Inflammatory macrophage (primary cell): ENCODE results near the gene ZFP36L2.

Source experiments
- DNase-seq, 2 donors: peaks; one replicate each; pipeline ENCODE4 v3.0.0-alpha.2; 2020 to 2022
- total RNA-seq, 18 experiments: gene quantifications; one replicate each; lab custom pipeline; 2026; ENCODE audit warnings: mixed read lengths in 6 of 18, inconsistent platforms in 2 of 18; lab: John Stamatoyannopoulos, UW

Gene ZFP36L2
- 16.6 to 120 (median 63.4) reads per million in 18 experiments for total RNA-seq

GRCh38 chr2:43226558-43226954 is at the start of gene ZFP36L2:
TSS of gene ZFP36L2 (minus strand) at chr2:43226606. CDS start at chr2:43226315, 291 bp downstream.
- DNase-seq, result peak; percentile 97 to 98

GRCh38 chr2:43274721-43275120 is 48.3 kb upstream of the ZFP36L2 start:
- no peak for DNase-seq

GRCh38 chr2:43274055-43274454 is 47.6 kb upstream of the ZFP36L2 start:
- DNase-seq, result no peak

- peak; percentile 26 to 53 for DNase-seq
Observed at GRCh38 chr2:43273529-43273928, 47.1 kb upstream of the ZFP36L2 start.

DNA sequence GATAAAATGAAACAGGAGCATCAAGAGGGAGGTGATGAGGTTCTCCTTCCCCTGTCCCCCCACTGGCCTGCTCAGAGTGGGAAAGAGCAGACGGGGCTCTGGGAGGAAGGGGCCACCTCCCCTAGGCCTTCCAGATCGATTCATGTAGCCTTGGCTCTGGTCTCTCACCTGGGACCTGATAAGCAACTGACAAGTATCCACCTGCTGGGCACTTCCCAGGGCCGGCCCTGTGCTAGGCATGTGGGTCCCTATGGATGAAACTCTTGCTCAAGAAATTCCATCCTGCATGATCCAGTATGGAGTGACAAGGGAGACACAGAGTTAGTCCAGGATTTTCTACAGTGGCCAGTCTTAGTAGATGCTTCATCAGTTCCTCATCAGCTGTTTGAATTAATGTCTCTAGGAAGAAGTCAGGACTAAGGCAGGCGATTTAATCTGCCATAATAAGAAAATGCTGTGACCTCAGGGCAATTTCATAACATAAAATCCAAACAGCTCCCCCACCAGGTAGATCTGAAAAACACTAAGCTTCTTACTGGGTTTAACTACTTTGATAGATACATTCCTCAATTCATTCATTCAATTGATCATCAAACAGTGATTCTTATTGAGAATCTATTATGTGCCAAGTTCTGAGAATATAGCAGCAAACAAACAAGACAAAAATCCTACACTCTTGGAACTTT is 44.7 kb upstream of the ZFP36L2 start:
- no peak for DNase-seq

GRCh38 chr2:43270461-43270860 is 44.1 kb upstream of the ZFP36L2 start:
- peak in 1 of 2 donors; percentile 21 for DNase-seq

DNA sequence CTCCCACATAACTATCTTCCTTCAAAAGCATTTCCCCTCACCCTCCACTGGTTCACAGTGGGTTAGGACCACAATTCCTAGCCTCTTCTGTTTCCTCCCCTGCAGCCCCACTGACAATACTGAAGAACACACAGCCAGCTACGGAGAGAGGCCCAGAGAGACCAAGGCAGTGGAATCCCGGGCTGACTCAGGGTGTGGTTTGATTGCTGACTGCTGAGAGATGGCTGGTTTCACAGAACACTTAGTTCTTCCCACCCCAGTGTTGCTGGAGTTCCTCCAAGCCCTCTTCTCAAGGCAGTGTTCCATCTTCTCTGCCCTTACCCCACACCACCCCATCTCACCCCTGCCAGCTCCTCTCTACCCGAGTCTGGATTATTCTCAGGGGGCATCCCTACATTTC is 43.3 kb upstream of the ZFP36L2 start:
- DNase-seq, result no peak

DNA sequence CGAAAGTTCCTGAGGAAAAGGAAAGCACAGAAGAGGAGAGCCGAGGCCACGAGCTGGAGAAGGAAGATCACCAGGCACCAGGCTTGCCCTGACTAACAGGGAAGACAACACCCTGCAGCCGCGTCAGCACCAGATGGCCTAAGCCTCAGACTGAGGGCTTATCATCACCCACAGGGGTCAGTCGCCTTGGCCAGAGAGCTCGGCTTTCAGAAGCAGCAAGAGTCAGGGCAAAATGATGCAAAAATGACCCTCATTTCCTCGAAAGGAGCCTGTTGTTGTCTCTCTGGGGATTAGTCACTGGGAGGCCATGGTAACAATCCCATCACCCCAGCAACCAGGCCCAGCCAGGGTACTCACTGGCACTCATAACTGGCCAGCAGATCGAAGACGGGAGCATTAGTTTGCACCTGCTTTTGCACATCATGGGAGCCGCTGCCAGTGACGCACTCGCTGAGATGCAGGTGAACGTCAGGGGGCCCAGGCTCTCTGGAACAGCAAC is 42.7 kb upstream of the ZFP36L2 start:
- DNase-seq, result peak in 1 of 2 donors; percentile 31

DNA sequence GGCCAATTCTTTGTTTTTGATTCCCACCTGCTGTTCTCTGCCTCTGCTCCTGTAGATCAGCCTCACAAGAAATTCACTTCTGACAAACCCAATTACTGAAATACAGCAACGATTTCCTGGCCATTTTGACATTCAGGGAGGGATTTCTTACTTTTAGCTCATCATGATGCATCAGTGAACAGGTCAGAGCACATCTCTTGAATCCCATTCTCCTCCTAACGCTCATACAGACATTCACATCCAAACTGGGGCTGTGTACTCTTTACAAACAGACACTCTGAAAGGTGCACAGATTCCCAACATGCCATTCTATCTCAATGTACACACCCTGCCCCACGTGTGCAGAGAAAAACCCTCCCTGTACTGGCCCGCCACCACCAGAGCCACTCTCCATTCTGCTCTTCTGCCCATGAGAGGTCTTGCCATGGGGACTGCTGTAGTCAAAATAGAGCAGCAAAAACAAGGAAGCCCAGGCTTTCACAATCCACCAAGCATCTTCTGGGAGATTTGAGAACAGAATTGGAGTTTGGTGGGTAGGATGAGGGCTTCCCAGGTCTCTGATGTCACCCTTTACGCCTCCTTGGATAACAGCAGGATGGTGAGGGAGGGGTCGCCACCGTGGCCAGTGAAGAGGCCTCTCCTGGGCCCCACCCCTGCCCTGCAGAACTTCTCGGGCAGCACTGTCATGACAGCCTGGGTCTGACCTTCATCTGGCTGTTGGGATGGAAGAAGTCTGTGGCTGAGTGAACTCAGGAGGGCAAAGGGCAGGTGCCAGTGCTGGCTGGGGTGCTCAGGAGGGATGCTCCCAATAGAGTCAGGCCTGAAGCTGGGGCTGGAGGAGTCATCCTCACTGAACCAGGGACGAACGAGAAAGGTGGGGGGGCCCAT is 41.9 kb upstream of the ZFP36L2 start:
- DNase-seq, result peak; percentile 24 to 31

DNA sequence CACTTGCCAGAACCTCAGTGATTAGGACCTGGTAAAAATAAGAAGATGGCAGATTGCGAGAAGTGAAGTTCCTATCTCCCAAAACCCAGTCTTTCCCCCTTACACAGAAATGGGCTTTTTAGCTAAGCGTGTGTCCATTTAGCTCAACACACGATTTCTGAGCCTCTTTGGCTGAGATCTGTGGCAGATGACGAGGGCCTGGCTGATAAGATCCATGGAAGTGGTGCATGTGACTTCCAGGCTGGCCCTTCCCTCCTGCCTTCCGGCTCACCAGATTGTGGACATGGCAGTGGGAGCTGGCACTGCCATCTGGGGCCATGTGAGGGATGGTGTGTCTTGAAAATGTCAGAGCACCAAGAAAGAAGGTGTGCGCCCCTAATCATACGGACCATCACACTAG is 41.0 kb upstream of the ZFP36L2 start:
- DNase-seq, result no peak

DNA sequence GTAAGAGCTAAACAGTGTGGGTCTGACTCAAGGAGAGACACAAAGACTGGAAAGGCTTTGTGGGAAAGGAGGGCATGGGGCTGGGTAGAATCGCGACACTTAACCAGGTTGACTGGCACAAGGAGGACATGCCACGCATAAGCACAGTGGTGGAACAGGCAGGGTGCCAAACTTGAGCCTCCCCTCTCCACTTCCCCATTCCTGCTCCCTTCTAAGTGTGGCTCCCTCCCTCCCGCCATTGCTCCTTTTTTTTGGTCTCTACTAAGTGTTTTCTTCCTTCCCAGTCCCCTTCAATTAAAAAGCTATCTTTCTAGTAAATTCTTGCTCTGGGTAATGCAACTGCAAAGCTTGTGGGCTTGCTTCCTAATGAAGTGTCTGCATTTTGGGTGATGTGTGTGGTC is 40.3 kb upstream of the ZFP36L2 start:
- DNase-seq, result peak; percentile 42 to 57

DNA sequence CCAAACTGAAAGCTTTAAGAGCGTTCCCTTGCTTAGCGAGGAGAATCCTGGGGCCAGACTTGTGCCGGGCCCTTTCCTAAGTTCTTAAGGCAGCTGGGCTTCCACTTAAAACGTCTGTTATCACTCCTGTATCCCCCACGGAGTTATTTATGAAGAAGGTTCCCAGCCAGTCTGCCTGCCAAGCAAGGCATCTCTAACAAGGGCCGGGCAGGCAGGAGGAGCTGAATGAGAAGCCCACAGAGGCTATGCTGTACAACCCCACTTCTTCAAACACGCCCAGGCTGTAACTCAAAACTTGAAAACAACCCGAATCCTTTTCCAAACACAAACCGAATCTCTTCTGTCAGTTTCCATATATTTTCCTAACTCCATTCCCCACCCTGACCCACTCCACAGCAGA is 39.0 kb upstream of the ZFP36L2 start:
- DNase-seq, result no peak

GRCh38 chr2:43265001-43265400 is 38.6 kb upstream of the ZFP36L2 start:
- DNase-seq, result no peak

DNA sequence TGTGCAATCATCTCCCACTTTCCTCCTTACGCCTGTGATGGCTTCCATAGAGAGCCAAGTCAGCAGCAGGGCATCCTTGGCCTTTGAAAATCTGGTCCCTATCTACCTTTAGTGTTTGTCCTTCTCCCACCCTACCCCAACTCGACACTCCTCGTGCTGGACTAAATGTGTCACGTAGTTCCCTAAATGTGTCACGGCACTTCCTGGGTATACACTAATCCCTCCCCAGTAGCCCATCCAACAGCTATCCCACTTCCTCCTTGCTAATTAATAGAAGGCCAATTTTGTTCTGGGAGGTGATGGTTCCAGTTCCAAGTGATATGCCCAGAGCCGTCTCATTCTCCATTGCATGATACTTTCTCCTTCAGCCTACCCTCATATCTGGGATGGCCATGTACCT is 36.5 kb upstream of the ZFP36L2 start:
- DNase-seq, result peak in 1 of 2 donors; percentile 27

DNA sequence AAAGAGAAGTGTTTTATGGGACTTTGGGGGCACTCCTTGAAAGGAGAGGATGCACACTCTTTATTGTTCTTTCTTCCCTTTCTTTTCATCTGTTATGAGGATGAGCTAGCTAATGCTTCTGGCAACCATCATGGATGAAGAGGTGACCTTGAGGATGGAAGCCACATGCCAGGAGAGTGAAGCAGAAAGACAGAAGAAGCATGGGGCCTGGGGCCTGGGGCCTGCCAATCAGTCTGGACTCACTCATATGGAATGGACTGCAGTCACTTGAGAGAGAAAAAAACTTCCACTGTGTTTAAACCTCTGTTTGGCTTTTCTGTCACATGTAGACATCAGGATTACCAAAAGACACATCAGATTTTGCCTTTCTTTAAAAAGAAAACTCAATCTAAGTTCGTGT is 35.8 kb upstream of the ZFP36L2 start:
- DNase-seq, result no peak

DNA sequence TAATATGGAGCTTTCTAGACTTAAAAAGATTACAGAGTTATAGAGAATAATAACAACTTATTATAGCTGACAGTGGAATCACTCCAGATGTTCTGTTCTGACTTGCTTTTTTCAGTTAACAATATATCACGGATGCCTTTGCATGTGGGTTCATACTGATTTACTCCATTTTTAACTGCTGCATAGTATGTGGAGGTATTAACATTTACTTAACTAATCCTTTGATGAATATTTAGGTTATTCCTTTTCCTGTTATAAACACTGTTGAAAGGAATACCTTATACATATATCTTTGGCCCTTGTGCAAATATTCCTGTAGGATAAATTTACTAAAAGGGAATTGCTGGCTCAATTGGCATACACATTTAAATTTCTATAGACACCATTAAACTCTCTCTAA is 33.1 kb upstream of the ZFP36L2 start:
- DNase-seq, result no peak

DNA sequence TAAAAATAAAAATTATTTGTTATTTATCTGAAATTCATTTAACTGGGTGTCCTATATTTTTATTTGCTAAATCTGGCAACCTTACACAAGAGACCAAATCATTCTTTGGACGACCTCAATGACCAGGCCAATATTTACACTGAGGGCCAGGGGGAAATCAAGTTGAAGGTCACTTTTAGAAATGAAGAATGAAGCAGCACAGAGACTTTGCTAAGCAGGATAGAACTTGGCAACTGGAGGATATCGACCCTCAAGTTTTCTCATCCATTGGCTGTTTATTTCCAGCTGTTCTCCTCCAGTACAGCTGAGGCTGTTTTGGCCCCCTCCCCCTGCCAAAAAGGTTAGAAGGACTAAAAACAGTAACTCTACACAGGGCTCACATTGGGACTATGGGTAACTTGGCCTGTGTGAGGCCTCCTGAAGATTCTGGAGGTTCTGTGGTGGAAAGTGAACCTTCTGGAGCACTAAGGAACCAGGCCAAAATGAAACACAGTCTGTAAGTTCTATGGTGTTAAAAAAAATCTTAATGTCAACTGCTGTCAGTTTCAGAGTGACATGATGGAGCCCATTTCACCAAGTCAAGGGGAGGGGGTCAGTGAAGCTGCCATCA is 32.2 kb upstream of the ZFP36L2 start:
- DNase-seq, result no peak

DNA sequence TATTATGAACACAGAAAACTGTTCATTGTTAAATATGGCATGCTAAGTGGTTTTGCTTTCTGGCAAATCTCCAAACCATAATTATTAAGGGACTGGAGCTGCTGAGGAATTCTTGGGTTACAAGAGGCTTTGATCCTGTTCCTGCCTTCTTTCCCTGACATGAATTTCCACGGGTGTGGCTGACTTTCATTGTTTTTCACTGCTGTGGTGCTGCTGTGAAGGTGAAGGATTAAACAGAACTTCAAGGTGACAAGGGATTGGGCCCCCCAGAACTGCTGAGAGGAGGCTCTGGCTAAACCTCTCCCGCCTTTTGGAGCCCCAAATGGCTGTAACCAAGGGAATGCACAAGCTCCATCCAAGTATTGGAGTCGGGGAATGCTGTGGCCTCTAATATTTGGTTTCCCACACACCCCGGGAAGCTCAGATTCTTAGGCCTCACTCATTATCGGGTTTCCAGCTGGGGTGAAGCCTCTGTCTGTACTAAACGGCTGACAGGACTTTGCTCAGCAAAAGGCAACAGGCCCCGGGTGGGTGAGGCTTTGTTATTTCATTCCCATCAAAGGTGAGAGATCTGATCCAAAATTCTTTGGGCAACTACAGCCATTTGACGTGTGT is 29.0 kb upstream of the ZFP36L2 start:
- DNase-seq, result no peak

DNA sequence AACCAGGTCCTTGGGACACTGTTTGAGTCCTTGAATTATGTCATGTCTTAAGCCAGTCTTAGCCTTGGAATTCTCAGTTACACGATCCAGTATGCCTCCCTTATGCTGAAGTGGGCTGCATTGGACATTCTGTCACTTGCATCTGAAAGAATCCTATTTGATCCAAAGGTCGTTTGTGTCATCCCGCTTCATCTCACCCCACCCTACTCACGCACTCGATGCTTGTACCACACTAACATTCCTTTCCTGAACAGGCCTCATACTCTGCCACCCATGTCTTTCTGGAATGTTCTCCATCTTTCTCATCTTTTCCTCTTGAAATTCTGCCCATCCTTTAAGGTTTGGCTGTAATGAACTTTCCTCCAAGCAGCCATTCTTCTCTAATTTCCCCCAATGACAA is 27.9 kb upstream of the ZFP36L2 start:
- DNase-seq, result no peak

DNA sequence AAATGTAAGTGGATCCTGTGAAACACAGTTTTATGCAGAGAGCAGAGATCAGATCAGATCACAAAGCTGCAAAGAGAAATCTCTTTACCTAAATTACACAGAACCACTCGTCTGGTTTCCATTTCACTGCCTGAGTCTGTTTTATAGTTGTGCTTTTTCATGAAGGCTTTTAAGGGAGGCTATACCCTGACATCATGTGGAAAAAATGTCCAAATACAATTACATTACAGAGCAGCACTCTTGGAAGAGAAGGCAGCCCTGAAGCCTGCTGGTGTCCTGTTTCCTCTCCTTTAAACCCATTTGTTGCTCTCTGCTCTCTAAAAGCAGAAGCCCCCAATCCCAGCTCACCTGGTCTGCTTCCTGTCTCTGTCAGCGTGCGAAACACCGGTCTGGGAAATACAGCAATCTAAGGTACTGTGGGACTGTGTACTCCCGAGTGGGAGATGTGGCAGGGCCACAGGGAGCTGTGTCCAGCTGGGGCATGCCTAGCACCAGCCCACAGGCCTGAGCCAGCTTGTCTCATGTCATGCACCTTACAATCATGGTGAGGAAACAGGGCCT is 24.8 kb upstream of the ZFP36L2 start:
- no peak for DNase-seq

GRCh38 chr2:43250015-43250414 is 23.6 kb upstream of the ZFP36L2 start:
- no peak for DNase-seq

DNA sequence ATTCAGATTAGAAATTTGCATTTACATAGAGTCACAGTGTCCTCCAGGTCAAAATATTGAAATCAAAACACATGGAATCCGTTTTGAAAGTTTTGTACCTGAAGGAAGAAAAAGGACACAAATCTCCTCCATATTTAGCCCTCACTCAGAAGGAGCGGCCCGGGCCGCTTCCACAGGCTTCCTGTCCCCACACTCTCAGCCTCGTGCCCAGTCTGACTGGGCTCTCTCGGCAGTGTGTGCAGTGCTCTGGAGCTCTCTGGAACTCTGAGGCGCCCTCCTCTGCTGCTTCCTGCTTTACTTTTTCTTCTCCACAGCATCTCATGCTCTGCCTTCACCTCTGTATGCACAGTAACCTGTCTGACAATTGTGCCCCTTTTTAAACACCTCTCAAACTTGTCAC is 22.2 kb upstream of the ZFP36L2 start:
- DNase-seq, result no peak
